Activated CD8-positive, alpha-beta memory T cell treated with anti-CD3 and anti-CD28 coated beads for 4 hours (primary cell): Measurements from ENCODE around the gene TBC1D10A.
A peak's percentile ranks its signal among the peaks of the same experiment; 100 is the strongest.

Experiments
- DNase-seq, 2 donors: peaks; one replicate each; pipeline ENCODE4 v3.0.0-alpha.2; 2020; ENCODE audit warnings: low read depth in 2 of 2

The TBC1D10A gene

GRCh38 chr22:30326706-30327362, at the start of gene TBC1D10A:
Gene TBC1D10A (minus strand): TSS chr22:30326941. CDS start chr22:30326881, 60 bp downstream.
- DNase-seq = peak; percentile 84 to 85

GRCh38 chr22:30375312-30375849, 48.6 kb upstream of the TBC1D10A start:
- DNase-seq = no peak

DNA sequence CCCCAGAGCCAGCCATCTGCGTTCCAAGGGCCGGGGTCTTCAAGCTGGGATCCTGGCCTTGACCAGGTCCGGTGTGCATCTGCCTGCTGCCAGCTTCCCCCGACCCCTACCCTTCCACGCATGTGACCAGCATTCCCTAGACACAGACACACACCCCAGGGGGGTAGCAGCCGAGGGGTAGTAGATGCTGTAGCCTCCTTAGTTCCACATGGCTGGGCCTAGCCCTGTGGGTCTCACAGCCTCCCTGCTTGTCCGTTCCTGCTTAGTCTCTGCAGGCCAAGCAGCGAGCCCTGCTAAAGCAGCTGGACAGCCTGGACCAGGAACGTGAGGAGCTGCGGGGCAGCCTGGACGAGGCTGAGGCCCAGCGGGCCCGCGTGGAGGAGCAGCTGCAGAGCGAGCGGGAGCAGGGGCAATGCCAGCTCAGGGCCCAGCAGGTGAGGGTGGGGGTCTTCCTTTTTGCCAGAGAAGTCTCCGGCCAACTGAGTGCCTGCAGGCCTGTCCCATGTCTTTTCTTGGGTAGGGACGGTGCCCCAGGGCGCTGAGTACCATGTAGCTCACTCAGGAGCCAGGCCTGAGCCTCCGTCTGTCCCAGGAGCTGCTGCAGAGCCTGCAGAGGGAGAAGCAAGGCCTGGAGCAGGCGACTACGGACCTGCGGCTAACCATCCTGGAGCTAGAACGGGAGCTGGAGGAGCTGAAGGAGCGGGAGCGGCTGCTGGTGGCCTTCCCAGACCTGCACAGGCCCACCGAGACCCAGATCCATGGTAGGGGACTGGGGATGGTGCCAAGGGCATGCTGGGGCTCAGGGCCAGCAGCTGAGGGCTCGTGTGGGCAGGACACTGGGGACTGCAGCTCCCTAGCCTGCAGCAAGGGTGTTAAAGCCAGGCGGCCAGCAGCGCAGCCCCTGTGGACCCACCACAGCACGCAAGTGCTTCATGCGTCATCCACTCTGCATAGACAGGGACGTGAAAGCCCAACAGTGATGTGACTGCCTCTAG, 46.9 kb upstream of the TBC1D10A start:
- DNase-seq = no peak

DNA sequence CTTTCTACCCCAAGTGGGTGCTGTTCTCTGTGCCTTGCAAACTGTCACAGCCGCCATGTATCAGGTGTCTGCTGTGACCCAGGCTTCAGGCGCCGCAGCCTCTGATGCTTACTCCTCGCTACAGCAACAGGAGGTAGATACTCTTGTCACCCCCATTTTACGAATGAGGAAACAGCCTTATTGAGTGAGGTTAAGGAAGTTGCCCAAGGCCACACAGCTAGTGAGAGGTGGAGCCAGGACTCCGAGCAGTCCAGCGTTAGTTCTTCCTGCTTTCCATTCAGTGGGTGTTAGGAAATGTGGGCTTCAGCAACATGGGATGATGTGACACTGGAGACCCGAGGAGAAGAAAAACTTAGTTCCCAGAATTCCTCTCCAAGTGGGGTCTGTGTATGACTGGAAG, 46.2 kb upstream of the TBC1D10A start:
- no peak for DNase-seq

DNA sequence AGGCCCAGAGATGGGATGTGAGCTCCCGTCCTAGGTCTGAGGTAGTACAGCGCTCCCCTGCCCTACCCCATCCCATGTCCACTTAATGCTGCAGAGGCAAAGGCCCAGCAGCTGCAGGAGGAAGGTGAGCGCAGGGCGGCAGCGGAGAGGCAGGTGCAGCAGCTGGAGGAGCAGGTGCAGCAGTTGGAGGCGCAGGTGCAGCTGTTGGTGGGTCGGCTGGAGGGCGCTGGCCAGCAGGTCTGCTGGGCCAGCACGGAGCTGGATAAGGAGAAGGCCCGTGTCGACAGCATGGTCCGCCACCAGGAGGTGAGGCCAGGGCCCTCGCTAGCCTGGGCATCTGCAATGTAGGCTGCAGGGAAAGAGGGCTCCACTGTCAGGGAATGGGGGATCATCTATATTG, 45.2 kb upstream of the TBC1D10A start:
- no peak for DNase-seq

GRCh38 chr22:30371321-30371720, 44.6 kb upstream of the TBC1D10A start:
- DNase-seq = no peak

- no peak for DNase-seq
Observed at GRCh38 chr22:30370641-30371230, 44.0 kb upstream of the TBC1D10A start.

DNA sequence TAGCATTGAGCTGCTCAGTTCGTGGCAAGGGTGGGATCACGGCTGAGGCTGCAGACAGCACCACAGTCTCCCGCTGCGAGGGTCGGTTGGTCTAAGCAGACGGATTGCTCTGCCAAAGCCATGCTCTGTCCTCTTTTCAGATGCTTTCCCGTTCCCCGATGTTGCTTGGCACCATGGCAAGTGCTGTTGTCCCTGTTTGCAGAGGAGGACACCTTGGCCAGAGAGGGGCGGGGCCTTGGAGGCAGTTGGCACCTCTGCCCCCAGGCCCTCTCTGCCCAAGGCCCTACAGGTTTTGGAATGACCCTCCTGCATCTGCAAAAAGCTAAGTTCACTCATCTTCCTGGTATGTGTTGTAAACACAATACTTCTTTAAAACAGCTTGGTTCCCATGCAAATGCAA, 41.7 kb upstream of the TBC1D10A start:
- no peak for DNase-seq

GRCh38 chr22:30365891-30366290, 39.1 kb upstream of the TBC1D10A start:
- no peak for DNase-seq

- no peak for DNase-seq
Observed at GRCh38 chr22:30362651-30363281, 36.0 kb upstream of the TBC1D10A start.

DNA sequence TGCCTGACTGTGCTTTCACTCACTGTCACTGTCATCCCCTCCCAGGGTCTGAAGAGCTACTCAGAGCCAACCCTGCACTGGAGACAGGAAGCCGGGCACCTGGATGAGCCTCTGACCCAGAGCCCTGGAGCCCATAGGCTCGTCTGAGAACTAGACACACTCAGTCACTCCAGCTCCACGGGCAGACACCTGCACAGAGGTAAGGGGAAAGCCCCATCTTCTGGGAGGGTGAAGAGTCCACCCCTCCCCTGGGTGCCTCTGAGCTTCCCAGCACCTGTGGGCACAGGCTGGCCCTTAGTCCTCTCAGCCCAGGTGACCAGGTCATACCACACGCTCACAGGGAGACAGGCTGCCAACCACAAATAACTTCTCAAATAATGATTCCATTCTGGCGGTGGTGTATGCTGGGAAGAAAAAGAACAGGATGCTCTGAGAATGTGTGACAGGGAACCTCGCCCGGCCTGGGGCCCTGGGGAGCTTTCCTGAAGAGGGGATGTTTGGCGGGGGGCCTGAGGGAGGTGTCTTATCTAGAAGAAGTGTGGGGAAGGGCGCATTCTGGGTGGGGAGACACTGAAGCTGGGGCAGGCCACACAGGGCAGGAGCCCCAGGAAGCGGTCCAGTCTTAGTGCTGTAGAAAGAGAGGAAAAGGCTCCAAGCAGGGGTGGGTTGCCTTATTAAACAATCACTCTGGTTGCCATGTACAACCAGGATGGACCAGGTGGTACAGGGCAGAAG, 35.3 kb upstream of the TBC1D10A start:
- DNase-seq = no peak

- no peak for DNase-seq
Observed at GRCh38 chr22:30358541-30358940, 31.8 kb upstream of the TBC1D10A start.

DNA sequence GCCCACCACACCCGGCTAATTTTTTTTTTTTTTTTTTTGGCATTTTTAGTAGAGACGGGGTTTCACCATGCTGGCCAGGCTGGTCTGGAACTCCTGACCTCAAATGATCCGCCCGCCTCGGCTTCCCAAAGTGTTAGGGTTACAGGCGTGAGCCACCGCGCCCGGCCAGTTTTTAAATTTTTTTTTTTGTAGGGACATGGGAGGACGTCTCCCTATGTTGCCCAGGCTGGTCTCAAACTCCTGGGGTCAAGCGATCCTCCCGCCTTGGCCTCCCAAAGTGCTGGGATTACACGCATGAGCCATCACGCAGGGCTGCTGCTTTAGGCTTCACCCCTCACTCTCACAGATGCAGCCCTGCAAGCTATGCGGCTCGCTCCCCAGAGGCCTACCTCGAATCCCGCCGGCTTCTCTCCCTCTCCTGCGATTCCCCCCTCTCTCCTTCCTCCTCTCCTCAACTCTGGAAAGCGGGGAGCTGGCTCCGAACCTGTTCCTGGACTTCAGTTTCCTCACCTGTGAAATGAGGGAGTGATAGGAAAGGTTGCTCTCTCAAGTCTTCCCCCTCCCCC, 31.0 kb upstream of the TBC1D10A start:
- no peak for DNase-seq

- DNase-seq = no peak
Observed at GRCh38 chr22:30357236-30357570, 30.5 kb upstream of the TBC1D10A start.

DNA sequence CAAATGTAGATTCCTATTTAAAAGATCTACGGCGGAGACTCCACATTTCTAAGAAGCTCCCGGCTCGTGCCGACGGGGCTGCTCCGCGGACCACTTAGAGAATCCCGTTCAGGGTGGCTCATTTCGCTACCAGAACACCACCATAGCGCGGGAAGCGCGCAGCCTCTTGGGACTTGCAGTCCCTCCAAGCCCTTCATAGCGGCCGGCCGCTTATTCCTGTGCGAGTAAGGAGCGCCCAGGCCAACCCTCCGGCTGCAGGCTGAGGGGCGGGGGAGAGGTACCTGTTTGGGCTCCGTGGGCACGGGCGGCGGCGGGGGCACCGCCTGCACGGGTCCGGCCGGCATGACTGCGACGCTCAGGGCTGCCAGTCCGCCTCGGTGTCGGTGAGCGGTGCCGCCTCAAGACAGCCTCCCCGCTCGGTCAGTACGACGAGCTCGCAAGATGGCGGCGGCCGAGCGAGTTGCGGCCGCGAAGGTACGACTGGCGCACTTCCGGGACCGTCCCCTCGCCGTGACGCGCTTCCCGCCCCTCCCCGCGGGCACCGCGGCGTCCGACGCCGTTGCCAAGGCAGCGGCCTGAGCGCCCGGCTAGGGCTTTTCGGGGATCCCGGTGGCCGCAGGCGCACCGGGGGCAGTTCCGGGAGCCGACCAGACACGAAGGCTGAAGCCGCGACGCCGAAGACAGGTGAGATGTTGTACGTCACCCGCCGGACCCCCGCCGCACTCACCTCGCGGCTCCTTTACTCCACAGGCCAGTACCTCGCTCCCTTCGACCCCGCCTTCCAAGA, 29.9 kb upstream of the TBC1D10A start, which contains the start of the genes CCDC157 and SF3A1:
CCDC157 (plus strand) TSS at position 559 of the 787 bp plus-strand sequence. CDS start 8,994 bp downstream, outside the sequence.
SF3A1 (minus strand) TSS at position 446 of the 787 bp plus-strand sequence; CDS start at position 344, 102 bp downstream.
- peak; percentile 68 to 70 for DNase-seq

DNA sequence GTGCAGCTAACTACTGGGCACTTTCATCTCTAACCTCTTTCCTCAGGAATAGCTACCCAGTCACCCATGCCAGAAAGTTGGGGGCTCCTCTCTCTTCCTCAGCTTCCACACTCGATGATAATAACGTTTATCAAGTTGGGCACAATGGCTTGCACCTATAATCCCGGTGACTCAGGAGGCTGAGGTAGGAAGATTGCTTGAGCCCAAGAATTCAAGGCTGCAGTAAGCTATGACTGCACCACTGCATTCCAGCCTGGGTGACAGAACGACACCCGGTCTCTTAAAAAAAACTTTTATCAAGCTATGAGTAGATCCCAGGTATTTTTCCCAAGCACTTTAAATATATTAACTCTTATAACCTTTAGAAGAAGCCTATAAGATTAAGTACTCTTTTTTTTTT, 27.9 kb upstream of the TBC1D10A start:
- DNase-seq = no peak

- DNase-seq = no peak
Observed at GRCh38 chr22:30351226-30351625, 24.5 kb upstream of the TBC1D10A start.

DNA sequence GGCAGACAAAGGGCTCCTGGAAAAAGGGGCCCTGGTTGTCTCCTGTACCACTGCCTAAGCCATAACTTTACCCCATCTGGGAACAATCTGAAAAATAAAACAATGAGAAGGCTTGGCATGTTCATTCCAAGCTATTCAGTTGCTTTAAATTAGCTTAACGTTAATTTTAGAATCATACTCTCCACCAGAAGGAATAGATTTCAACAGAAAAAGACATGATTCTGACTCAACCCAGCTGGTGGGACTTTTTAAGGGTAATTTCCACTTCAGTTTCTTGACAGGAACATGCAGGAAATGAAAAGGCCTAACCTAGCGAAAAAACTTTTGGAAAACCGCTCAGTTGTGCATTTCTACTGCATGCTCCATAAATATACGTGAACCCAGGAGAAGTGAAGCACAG, 22.1 kb upstream of the TBC1D10A start:
- DNase-seq = no peak

DNA sequence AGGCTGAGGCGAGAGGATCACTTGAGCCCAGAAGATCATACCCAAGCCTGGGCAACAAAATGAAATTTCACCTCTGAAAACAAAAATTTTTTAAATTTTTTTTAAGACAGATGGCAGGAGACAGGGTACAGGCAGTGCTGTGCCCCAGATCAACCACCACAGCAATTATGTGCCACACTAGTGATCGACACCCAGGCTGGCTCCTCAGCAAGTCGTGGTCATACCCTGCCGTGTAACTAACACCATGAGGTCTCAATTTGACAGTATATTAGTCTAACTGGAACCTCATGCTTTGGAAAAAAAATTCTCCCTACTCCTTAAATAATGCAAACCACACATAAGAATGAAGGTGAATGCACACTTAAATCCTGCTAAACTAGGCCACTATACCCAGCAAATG, 21.7 kb upstream of the TBC1D10A start:
- DNase-seq = no peak
